ENCODE results near the gene SLC1A7. TPM values are rescaled to one million over a fixed set of nuclear protein-coding genes. Genes with fewer than 3 reads are reported as not detected.

The SLC1A7 gene
- total and polyA plus RNA-seq, 2 experiments from 2014 or later = not detected

DNA sequence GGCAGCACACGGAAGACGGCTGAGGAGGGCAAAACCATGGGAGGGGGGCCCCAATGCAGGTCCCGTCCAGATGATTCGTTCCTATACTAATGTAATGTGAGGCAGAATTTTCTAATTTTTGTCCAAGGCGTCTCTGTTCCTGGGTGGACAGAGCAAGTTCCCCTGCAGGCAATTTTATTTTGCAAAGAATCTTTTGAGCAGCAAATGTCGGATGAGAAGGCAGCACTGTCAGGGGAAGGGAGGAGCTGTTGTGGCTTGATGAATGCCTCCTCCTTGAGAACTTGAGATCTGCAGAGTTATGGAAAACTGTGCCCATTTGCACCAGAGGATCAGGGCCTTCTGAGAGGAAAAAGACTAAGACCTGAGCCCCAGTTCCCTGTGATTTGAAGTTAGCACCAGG is 17.3 kb downstream of the SLC1A7 start (continued):
- TF ChIP-seq, protein P1, sequence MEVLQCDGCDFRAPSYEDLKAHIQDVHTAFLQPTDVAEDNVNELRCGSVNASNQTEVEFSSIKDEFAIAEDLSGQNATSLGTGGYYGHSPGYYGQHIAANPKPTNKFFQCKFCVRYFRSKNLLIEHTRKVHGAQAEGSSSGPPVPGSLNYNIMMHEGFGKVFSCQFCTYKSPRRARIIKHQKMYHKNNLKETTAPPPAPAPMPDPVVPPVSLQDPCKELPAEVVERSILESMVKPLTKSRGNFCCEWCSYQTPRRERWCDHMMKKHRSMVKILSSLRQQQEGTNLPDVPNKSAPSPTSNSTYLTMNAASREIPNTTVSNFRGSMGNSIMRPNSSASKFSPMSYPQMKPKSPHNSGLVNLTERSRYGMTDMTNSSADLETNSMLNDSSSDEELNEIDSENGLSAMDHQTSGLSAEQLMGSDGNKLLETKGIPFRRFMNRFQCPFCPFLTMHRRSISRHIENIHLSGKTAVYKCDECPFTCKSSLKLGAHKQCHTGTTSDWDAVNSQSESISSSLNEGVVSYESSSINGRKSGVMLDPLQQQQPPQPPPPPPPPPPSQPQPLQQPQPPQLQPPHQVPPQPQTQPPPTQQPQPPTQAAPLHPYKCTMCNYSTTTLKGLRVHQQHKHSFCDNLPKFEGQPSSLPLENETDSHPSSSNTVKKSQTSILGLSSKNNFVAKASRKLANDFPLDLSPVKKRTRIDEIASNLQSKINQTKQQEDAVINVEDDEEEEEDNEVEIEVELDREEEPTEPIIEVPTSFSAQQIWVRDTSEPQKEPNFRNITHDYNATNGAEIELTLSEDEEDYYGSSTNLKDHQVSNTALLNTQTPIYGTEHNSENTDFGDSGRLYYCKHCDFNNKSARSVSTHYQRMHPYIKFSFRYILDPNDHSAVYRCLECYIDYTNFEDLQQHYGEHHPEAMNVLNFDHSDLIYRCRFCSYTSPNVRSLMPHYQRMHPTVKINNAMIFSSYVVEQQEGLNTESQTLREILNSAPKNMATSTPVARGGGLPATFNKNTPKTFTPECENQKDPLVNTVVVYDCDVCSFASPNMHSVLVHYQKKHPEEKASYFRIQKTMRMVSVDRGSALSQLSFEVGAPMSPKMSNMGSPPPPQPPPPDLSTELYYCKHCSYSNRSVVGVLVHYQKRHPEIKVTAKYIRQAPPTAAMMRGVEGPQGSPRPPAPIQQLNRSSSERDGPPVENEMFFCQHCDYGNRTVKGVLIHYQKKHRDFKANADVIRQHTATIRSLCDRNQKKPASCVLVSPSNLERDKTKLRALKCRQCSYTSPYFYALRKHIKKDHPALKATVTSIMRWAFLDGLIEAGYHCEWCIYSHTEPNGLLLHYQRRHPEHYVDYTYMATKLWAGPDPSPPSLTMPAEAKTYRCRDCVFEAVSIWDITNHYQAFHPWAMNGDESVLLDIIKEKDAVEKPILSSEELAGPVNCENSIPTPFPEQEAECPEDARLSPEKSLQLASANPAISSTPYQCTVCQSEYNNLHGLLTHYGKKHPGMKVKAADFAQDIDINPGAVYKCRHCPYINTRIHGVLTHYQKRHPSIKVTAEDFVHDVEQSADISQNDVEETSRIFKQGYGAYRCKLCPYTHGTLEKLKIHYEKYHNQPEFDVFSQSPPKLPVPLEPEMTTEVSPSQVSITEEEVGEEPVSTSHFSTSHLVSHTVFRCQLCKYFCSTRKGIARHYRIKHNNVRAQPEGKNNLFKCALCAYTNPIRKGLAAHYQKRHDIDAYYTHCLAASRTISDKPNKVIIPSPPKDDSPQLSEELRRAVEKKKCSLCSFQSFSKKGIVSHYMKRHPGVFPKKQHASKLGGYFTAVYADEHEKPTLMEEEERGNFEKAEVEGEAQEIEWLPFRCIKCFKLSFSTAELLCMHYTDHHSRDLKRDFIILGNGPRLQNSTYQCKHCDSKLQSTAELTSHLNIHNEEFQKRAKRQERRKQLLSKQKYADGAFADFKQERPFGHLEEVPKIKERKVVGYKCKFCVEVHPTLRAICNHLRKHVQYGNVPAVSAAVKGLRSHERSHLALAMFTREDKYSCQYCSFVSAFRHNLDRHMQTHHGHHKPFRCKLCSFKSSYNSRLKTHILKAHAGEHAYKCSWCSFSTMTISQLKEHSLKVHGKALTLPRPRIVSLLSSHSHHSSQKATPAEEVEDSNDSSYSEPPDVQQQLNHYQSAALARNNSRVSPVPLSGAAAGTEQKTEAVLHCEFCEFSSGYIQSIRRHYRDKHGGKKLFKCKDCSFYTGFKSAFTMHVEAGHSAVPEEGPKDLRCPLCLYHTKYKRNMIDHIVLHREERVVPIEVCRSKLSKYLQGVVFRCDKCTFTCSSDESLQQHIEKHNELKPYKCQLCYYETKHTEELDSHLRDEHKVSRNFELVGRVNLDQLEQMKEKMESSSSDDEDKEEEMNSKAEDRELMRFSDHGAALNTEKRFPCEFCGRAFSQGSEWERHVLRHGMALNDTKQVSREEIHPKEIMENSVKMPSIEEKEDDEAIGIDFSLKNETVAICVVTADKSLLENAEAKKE (CRISPR knock-in tag; IDR thresholded peaks at IDR 0.05) = no peak
- TF ChIP-seq ETS1 (IDR thresholded peaks at IDR 0.05) (no peak), ZNF331 (CRISPR knock-in tag; IDR thresholded peaks at IDR 0.05; ENCODE audit: low read depth) (no peak), ZNF114 (CRISPR knock-in tag; IDR thresholded peaks at IDR 0.05) (no peak), POLR2AphosphoS5 (IDR thresholded peaks at IDR 0.05; ENCODE audit: low read depth) (no peak), CREB1 (CRISPR knock-in tag; IDR thresholded peaks at IDR 0.05; ENCODE audit: low read depth) (no peak), STAT1 (IDR thresholded peaks at IDR 0.05; ENCODE audit: unreplicated experiment) (no peak), JUNB (IDR thresholded peaks at IDR 0.05; ENCODE audit: unreplicated experiment) (no peak), EZH2phosphoT487 (IDR thresholded peaks at IDR 0.05; ENCODE audit: unreplicated experiment) (no peak), NANOG (IDR thresholded peaks at IDR 0.05; ENCODE audit: borderline replicate concordance) (no peak), EZH2 (IDR thresholded peaks at IDR 0.05; ENCODE audit: low read depth, unreplicated experiment) (no peak)
